Activated CD4-positive, alpha-beta memory T cell treated with anti-CD3 and anti-CD28 coated beads for 36 hours (primary cell): ENCODE data around the gene NFIA. TPM values are rescaled to one million over a fixed set of nuclear protein-coding genes. Genes with fewer than 3 reads are reported as not detected.

Source experiments
- CTCF ChIA-PET: fragments of 350-600 bp; sonication (Branson Sonifier 250); formaldehyde crosslinking; loops from one replicate; lab custom pipeline; 2021; ENCODE audit warnings: antibody characterized with exemption, inconsistent platforms; lab: Charles Lee
- POLR2A ChIA-PET: fragments of 350-600 bp; sonication (Branson Sonifier 250); formaldehyde crosslinking; loops from one replicate; lab custom pipeline; 2021; ENCODE audit warnings: antibody characterized with exemption; lab: Charles Lee
- DNase-seq: peaks from one replicate; pipeline ENCODE4 v3.0.0-alpha.2; 2020
- H3K27ac Mint-ChIP-seq: one replicate; pipeline ENCODE4 v1.8.0; 2021; ENCODE audit warnings: mixed read lengths
- H3K27me3 Mint-ChIP-seq: one replicate; pipeline ENCODE4 v1.8.0; 2021; ENCODE audit warnings: mixed read lengths
- H3K36me3 Mint-ChIP-seq: one replicate; pipeline ENCODE4 v1.8.0; 2021; ENCODE audit warnings: mixed read lengths
- H3K4me1 Mint-ChIP-seq: one replicate; pipeline ENCODE4 v1.8.0; 2021; ENCODE audit warnings: low read depth, mixed read lengths
- H3K4me3 Mint-ChIP-seq: one replicate; pipeline ENCODE4 v1.8.0; 2021; ENCODE audit warnings: mild to moderate bottlenecking, mixed read lengths
- H3K9me3 Mint-ChIP-seq: one replicate; pipeline ENCODE4 v1.8.0; 2021; ENCODE audit warnings: mixed read lengths
- intact Hi-C: fragments of 100-400 bp; cut with micrococcal nuclease; formaldehyde crosslinking; loops from one replicate; pipeline ENCODE4 v1.15.1; 2023
- total RNA-seq, 2 experiments: library from RNA; stranded (reverse); gene quantifications; one replicate each; pipeline ENCODE4 v1.2.3, GENCODE V29; 2021

NFIA gene
- total RNA-seq, 2 experiments from 2014 or later, result 5.3 to 7.1 TPM

DNA sequence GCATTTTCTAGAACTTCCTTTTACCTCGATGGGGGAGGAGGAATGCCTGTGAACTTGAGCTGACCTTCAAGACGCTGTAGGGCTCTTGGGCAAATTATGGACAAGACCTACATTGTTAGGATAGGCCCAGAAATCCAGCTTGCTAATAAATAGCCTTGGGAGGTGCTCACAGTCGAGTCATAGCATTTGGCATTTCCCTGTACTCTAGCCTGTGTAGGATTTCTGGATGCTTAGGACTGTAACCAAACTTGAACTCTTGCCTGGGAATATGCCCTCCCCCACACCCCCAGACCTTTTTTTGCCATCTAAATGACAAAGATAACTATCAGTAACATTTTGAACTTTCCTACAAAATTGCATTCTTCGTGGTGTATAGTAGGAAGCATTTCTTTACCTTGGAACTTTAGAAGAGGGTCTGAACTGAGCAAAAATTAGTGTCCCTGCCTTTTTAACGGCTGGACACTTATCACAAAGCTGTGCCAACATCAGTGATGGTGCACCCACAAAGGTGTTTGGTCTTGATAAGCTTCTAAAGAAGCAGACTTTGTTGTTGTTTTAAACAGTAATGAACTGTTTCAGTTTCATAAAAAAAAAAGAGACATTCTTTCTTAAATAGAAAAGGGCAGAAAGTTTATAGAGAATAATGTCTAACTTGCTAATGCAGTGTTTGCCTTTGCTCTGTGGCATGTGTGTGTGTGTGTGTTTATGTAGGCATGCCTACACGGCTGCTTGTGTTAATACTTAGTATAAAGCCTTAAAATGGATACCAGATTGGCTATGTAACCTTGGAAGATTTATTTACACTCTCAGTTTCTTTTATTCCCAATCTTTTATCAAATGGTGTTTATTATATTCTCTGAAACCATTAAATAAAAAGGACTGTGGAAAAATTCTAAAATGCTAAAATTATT lies 88.2 kb downstream of the NFIA start:
- no peak overlapping the region for H3K4me3 Mint-ChIP-seq
- DNase-seq, result no peak
- no peak overlapping the region for H3K27ac Mint-ChIP-seq
- H3K27me3 Mint-ChIP-seq, result no peaks in the 10 kb centered on the region
- H3K36me3 Mint-ChIP-seq, result no peaks in the 10 kb centered on the region
- intact Hi-C loops, result no loop called here
- ChIA-PET CTCF (no interaction called here), POLR2A (no interaction called here)
- no peaks in the 10 kb centered on the region for H3K4me1 Mint-ChIP-seq
- H3K9me3 Mint-ChIP-seq, result no peaks in the 10 kb centered on the region

GRCh38 chr1:61171346-61171745 lies 89.0 kb downstream of the NFIA start:
- H3K27ac Mint-ChIP-seq, result no peak overlapping the region
- no peak for DNase-seq
- H3K4me3 Mint-ChIP-seq, result no peak overlapping the region
- CTCF ChIA-PET, result no interaction called here
- no peaks in the 10 kb centered on the region for H3K36me3 Mint-ChIP-seq
- H3K9me3 Mint-ChIP-seq, result no peaks in the 10 kb centered on the region
- POLR2A ChIA-PET, result no interaction called here
- H3K4me1 Mint-ChIP-seq, result no peaks in the 10 kb centered on the region
- intact Hi-C loops, result no loop called here
- H3K27me3 Mint-ChIP-seq, result peaks cover 1% of the 10 kb centered on the region

DNA sequence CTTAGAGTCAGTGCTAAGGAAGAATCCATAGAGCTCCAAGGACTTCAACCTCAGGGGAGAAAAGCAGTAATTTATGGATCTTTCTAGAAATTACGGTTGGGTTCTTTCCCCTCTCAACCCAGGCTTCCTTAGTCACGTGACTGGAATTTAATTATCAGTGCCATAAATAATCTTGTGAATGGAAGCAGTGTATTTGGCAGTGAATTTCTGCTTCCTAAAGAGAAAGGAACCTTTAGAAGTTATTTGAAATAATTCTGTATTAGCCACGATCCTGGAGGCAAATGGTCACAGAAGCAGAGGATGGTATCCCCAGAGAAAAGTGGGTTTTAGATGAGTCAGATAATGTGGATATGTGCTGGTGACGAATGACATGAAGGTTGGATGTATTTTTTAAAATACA lies 89.6 kb downstream of the NFIA start:
- H3K36me3 Mint-ChIP-seq, result no peaks in the 10 kb centered on the region
- no peaks in the 10 kb centered on the region for H3K4me1 Mint-ChIP-seq
- CTCF ChIA-PET, result no interaction called here
- peaks cover 1% of the 10 kb centered on the region for H3K27me3 Mint-ChIP-seq
- intact Hi-C loops, result no loop called here
- POLR2A ChIA-PET, result no interaction called here
- H3K4me3 Mint-ChIP-seq, result no peak overlapping the region
- H3K9me3 Mint-ChIP-seq, result no peaks in the 10 kb centered on the region
- no peak overlapping the region for H3K27ac Mint-ChIP-seq
- no peak for DNase-seq

DNA sequence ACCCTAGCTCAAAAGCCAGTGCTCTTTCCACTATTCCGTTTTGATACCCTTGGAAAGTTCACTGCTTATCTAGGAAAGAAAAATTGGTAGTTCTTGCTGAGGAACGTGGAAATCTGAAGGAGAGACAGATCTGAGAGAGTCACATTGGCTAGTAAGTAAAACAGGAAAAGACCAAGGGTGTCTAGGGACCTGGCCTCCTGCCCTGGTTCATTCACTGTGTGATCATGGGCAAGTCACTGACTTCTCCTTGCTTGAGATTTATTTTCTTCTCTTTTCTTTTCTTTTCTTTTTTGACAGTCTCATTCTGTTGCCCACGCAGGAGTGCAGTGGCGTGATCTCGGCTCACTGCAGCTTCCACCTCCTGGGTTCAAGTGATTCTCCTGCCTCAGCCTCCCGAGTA lies 90.8 kb downstream of the NFIA start:
- Mint-ChIP-seq H3K27ac (no peak overlapping the region), H3K4me3 (no peak overlapping the region), H3K4me1 (no peaks in the 10 kb centered on the region), H3K9me3 (no peaks in the 10 kb centered on the region), H3K36me3 (no peaks in the 10 kb centered on the region), H3K27me3 (peaks cover 1% of the 10 kb centered on the region)
- DNase-seq, result no peak
- ChIA-PET CTCF (no interaction called here), POLR2A (no interaction called here)
- intact Hi-C loops, result no loop called here

DNA sequence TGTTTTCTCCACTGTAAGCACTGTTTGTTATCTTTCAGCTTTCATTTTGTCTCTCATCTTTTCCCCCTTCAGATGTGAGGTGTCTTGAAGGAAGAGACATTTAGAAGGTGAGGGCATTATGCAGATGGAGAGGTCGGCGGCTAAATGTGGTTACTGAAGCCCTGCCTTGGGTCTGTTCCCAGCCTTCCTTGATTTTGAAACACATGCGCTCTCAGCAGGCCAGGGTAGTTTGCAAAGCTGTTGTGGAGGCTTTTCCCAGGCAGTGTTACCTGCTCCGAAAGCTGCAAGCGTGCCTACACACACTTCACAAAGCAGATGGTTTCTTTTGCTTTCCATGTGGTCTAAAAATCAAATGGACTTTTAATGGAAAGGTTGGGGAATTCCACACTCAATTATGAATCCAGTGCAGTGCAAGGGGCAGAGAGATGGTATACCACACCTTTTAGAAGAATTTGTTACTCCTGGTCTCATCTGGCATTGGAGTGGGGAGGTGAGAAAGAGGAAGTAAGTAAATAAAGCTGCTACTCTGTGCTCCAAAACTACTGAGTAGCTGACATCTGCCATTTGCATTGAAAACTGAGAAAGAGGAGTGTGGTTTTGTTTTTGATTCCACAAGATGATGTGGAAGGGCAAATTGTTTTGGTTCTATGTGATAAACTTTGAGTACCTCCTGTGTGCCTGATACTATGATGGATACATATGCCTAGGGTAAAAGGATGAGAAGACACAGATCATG lies 91.9 kb downstream of the NFIA start:
- Mint-ChIP-seq H3K36me3 (no peaks in the 10 kb centered on the region), H3K27ac (no peak overlapping the region), H3K4me1 (no peaks in the 10 kb centered on the region), H3K27me3 (peaks cover 1% of the 10 kb centered on the region), H3K4me3 (no peak overlapping the region), H3K9me3 (no peaks in the 10 kb centered on the region)
- intact Hi-C loops, result no loop called here
- ChIA-PET CTCF (interaction anchor here (1.0 kb wide), 1 partner anchor 124 kb away, joined by 3 read pairs; no protein-coding TSS in a partner anchor), POLR2A (no interaction called here)
- no peak for DNase-seq

DNA sequence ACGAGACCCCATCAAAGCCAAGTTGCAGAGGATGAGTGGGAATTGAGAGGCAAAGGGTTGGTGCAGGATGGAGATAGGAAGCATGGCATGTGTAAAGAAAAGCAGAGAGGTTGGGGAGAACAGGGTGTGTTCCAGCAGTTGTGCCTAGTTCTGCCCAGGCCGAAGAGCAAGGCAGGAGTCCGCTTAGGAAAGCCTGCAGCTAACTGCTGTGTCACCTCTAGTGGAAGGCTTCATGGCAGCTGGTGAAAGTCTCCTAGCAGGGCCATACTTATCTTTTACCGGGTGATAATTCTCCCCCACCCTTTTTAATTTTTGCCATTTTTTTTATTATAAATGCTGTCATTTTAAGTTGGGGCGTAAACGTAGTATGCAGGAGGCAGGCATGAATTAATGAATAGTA lies 93.6 kb downstream of the NFIA start:
- POLR2A ChIA-PET, result no interaction called here
- CTCF ChIA-PET, result no interaction called here
- no peaks in the 10 kb centered on the region for H3K36me3 Mint-ChIP-seq
- no peak overlapping the region for H3K4me3 Mint-ChIP-seq
- H3K27ac Mint-ChIP-seq, result no peak overlapping the region
- no peaks in the 10 kb centered on the region for H3K4me1 Mint-ChIP-seq
- DNase-seq, result no peak
- H3K27me3 Mint-ChIP-seq, result peaks cover 1% of the 10 kb centered on the region
- no peaks in the 10 kb centered on the region for H3K9me3 Mint-ChIP-seq
- intact Hi-C loops, result no loop called here

GRCh38 chr1:61181067-61182038 lies 99.0 kb downstream of the NFIA start:
- no peak for DNase-seq
- intact Hi-C loops, result no loop called here
- Mint-ChIP-seq H3K4me3 (no peak overlapping the region), H3K27me3 (no peaks in the 10 kb centered on the region), H3K36me3 (no peaks in the 10 kb centered on the region), H3K27ac (no peak overlapping the region), H3K4me1 (no peaks in the 10 kb centered on the region), H3K9me3 (no peaks in the 10 kb centered on the region)
- POLR2A ChIA-PET, result no interaction called here
- CTCF ChIA-PET, result interaction anchor here (0.7 kb wide), 1 partner anchor 273 kb away, joined by 3 read pairs; no protein-coding TSS in a partner anchor

DNA sequence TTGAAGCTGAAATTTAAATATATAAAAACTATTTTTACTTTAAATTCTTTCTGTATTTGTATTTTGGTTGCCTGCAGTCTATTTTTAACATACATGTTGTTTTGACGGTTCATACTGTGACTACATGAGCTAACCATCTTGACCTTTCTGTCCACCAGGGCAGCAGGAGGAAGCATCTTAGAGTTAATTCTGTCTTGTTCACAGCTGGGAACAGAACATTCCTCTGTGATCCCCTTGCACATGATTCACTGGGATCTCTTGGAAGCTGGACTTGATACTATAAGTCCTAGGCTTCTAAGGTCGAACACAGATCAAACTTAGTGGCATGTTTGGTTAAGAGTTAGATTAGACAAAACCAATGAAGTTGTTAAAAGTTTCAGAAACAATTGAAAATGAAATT lies 99.7 kb downstream of the NFIA start:
- CTCF ChIA-PET, result no interaction called here
- Mint-ChIP-seq H3K4me1 (no peaks in the 10 kb centered on the region), H3K27me3 (no peaks in the 10 kb centered on the region), H3K27ac (no peak overlapping the region), H3K9me3 (no peaks in the 10 kb centered on the region), H3K4me3 (no peak overlapping the region), H3K36me3 (no peaks in the 10 kb centered on the region)
- DNase-seq, result no peak
- POLR2A ChIA-PET, result no interaction called here
- intact Hi-C loops, result no loop called here

- CTCF ChIA-PET, result no interaction called here
- intact Hi-C loops, result no loop called here
- POLR2A ChIA-PET, result interaction anchor here (0.6 kb wide), 1 partner anchor 21 kb away, joined by 3 read pairs; no protein-coding TSS in a partner anchor
- H3K27ac Mint-ChIP-seq, result no peak overlapping the region
- H3K4me3 Mint-ChIP-seq, result no peak overlapping the region
- H3K36me3 Mint-ChIP-seq, result no peaks in the 10 kb centered on the region
- H3K4me1 Mint-ChIP-seq, result no peaks in the 10 kb centered on the region
- no peaks in the 10 kb centered on the region for H3K27me3 Mint-ChIP-seq
- no peaks in the 10 kb centered on the region for H3K9me3 Mint-ChIP-seq
- no peak for DNase-seq
Observed at GRCh38 chr1:61182480-61182879, 100.1 kb downstream of the NFIA start.

DNA sequence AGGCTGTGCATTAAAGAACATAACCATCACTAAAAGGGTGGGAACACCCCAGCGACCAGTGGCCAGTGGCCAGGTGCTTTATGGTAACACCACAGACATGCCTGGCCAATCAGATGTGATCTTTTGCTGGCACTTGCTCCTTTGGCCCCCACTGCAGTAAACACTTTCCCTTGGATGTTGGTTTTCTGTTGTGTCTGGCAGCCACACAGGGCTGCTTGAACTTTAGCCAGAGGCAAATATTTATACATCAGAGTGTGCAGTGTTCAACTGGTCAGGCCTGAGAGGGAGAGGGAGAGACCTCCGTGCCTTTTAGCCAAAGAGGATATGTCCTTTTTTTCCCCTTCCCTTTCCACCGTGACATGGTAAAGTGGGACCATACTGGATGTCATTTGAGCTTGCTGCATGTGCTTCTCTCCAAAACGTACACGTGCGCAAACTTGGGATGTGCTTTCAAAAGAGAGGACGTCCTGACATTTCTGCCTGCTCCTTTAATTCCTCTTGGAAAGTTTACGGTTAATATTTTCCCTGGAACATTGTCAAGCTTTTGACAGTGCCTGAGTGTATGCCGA lies 101.2 kb downstream of the NFIA start:
- Mint-ChIP-seq H3K4me3 (no peak overlapping the region), H3K9me3 (no peaks in the 10 kb centered on the region), H3K27me3 (no peaks in the 10 kb centered on the region), H3K4me1 (no peaks in the 10 kb centered on the region), H3K36me3 (no peaks in the 10 kb centered on the region), H3K27ac (no peak overlapping the region)
- CTCF ChIA-PET, result no interaction called here
- intact Hi-C loops, result no loop called here
- POLR2A ChIA-PET, result no interaction called here
- DNase-seq, result no peak

GRCh38 chr1:61184040-61184713 lies 101.8 kb downstream of the NFIA start:
- H3K36me3 Mint-ChIP-seq, result no peaks in the 10 kb centered on the region
- intact Hi-C loops, result no loop called here
- no peak overlapping the region for H3K4me3 Mint-ChIP-seq
- ChIA-PET POLR2A (no interaction called here), CTCF (no interaction called here)
- H3K27ac Mint-ChIP-seq, result no peak overlapping the region
- H3K9me3 Mint-ChIP-seq, result no peaks in the 10 kb centered on the region
- no peaks in the 10 kb centered on the region for H3K27me3 Mint-ChIP-seq
- no peak for DNase-seq
- H3K4me1 Mint-ChIP-seq, result no peaks in the 10 kb centered on the region
